SJSA1 (cell line): Measurements from ENCODE around the gene NOTCH4. TPM values are rescaled to one million over a fixed set of nuclear protein-coding genes. Genes with fewer than 3 reads are reported as not detected.
"Not testable (repeated sequence)": the region's sequence is repeated elsewhere in the genome, so short reads cannot be mapped to it uniquely, and the experiment has no call there.

Experiments used
- DNase-seq, 2 experiments: peaks; one replicate each; pipeline ENCODE4 v3.0.0-alpha.2; 2015 to 2020; ENCODE audit warnings: low spot score in 2 of 2, low read depth in 1 of 2
- H3K27ac ChIP-seq: fragments of 250-450 bp; sonication (Bioruptor Pico); 2 replicates; pipeline ENCODE4 v1.5.1; 2020; ENCODE audit warnings: mild to moderate bottlenecking, moderate library complexity
- H3K27me3 ChIP-seq: fragments of 250-450 bp; sonication (Bioruptor Pico); replicated peaks from 2 replicates; pipeline ENCODE4 v1.5.1; 2020; ENCODE audit warnings: mild to moderate bottlenecking, moderate library complexity
- H3K36me3 ChIP-seq: fragments of 250-450 bp; sonication (Bioruptor Pico); 2 replicates; pipeline ENCODE4 v1.5.1; 2020; ENCODE audit warnings: mild to moderate bottlenecking
- H3K4me1 ChIP-seq: fragments of 250-450 bp; sonication (Bioruptor Pico); replicated peaks from 2 replicates; pipeline ENCODE4 v1.6.1; 2021; ENCODE audit warnings: mild to moderate bottlenecking
- H3K4me3 ChIP-seq: fragments of 250-450 bp; sonication (Bioruptor Pico); 2 replicates; pipeline ENCODE4 v1.5.1; 2020; ENCODE audit warnings: mild to moderate bottlenecking
- H3K9me3 ChIP-seq: fragments of 250-450 bp; sonication (Bioruptor Pico); replicated peaks from 2 replicates; pipeline ENCODE4 v1.5.1; 2020; ENCODE audit warnings: mild to moderate bottlenecking
- total RNA-seq: library from RNA; depleted of rRNA; stranded (reverse); fragments of >200 nt; shearing (Covaris generic); gene quantifications from 2 replicates; pipeline ENCODE4 v1.2.3, GENCODE V29; 2014

Gene NOTCH4
- total RNA-seq, 1 experiment from 2014 or later, result 1.6 TPM

GRCh38 chr6:32194825-32195651 lies 28.8 kb downstream of the NOTCH4 start:
- H3K27ac ChIP-seq, result peak overlapping the region; percentile 70
- H3K9me3 ChIP-seq, result no peaks in the 10 kb centered on the region
- H3K27me3 ChIP-seq, result no peaks in the 10 kb centered on the region
- peak in 1 of 2 experiments; percentile 46 for DNase-seq
- no peaks in the 10 kb centered on the region for H3K36me3 ChIP-seq
- H3K4me1 ChIP-seq, result peaks cover 47% of the 10 kb centered on the region
- peak overlapping the region; percentile 30 for H3K4me3 ChIP-seq

DNA sequence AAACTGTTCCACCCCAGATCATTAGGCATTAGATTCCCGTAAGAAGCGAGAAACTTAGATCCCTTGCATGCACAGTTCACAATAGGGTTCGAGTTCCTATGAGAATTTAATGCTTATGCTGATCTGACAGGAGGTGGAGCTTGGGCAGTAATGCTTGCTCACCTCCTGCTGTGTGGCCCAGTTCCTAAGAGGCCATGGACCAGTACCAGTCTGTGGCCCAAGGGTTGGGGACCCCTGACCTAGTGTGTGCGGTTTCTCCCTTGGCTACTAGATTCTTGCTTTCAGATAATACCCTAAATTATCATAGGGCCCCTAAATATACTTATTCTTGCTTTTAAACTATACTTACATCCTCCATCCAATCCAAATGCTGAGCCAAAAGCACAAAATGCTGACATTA lies 29.5 kb downstream of the NOTCH4 start:
- Histone ChIP-seq H3K27ac (no peak overlapping the region), H3K4me3 (no peak overlapping the region), H3K9me3 (no peaks in the 10 kb centered on the region), H3K4me1 (peaks cover 48% of the 10 kb centered on the region), H3K36me3 (no peaks in the 10 kb centered on the region), H3K27me3 (no peaks in the 10 kb centered on the region)
- no peak for DNase-seq

DNA sequence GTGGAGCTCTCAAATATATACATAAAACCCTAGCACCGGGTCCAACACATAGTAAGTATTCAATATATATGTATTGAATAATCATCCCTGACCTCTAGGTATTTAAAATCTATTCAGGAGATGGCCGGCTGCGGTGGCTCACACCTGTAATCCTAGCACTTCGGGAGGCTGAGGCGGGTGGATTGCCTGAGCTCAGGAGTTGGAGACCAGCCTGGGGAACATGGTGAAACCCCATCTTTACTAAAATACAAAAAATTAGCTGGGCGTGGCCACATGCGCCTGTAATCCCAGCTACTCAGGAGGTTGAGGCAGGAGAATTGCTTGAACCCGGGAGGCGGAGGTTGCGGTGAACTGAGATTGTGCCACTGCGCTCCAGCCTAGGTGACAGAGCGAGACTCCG lies 30.8 kb downstream of the NOTCH4 start:
- not testable (repeated sequence) for H3K27me3 ChIP-seq, H3K9me3 ChIP-seq, DNase-seq, H3K36me3 ChIP-seq
- Histone ChIP-seq H3K27ac (peak overlapping the region; percentile 62), H3K4me3 (peak overlapping the region; percentile 9; the same call in 1 of the 2 replicates), H3K4me1 (peaks cover 61% of the 10 kb centered on the region)

GRCh38 chr6:32192608-32193039 lies 31.2 kb downstream of the NOTCH4 start, which contains the start of gene GPSM3:
GPSM3 (minus strand) TSS chr6:32192643; CDS start chr6:32192513, 130 bp downstream.
- Histone ChIP-seq H3K4me3 (peak within 1 kb of the TSS; percentile 9; the same call in 1 of the 2 replicates), H3K36me3 (peaks cover 13% of the 10 kb centered on the region), H3K27ac (peak within 1 kb of the TSS; percentile 62), H3K9me3 (no peaks in the 10 kb centered on the region), H3K27me3 (no peaks in the 10 kb centered on the region), H3K4me1 (peaks cover 65% of the 10 kb centered on the region)
- DNase-seq, result peak; percentile 68 to 75

DNA sequence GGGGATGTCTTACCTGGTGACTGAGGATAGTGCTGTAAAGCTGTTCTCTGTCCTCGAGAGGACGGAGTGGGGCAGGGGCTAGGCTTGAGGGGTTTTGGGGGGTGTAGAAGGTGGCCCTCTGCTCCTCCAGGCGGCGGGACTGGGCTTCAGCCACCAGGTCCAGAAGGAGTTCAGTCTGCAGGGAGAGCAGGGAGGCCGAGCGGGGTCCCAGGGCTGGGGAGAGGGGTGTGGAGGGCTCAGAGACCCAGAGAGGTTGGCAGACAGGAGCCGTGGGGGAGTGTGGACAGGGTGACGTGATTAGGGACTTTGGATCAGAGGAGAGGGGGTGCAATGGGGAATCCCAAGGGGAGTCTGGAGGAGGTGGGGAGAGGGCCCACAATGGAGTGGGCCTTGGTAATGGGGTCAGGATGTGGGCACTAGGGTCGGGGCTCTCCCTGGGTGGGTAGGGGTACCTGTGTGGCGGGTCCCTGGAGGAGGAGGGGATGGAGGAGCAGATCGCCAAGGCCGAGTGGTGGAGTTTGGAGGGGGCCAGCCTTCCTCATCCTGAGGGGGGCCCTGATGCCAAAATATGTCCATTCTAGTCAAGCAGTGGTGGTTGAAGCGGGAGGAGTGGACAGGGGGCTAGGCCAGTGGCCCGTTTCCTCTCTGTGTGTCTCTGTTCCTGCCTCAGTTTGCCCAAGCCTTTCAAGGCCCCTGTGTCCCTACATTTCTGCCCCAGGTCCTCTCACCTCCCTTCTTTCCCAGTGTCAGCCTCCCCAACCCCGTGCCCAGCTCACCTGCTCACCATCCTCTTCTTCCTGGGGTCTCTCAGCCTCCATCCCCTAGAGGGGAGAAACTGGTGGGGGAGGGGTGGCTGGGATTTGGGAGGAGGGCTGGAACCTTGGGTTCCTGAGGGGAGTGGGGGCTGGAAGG lies 31.9 kb downstream of the NOTCH4 start:
- H3K36me3 ChIP-seq, result peaks cover 19% of the 10 kb centered on the region
- no peaks in the 10 kb centered on the region for H3K27me3 ChIP-seq
- peak overlapping the region; percentile 62 for H3K27ac ChIP-seq
- peaks cover 60% of the 10 kb centered on the region for H3K4me1 ChIP-seq
- DNase-seq, result no peak
- H3K9me3 ChIP-seq, result no peaks in the 10 kb centered on the region
- no peak overlapping the region for H3K4me3 ChIP-seq

GRCh38 chr6:32190911-32191677 lies 32.8 kb downstream of the NOTCH4 start:
- peaks cover 52% of the 10 kb centered on the region for H3K4me1 ChIP-seq
- no peaks in the 10 kb centered on the region for H3K27me3 ChIP-seq
- no peak overlapping the region for H3K4me3 ChIP-seq
- no peak overlapping the region for H3K27ac ChIP-seq
- H3K36me3 ChIP-seq, result peaks cover 28% of the 10 kb centered on the region
- H3K9me3 ChIP-seq, result no peaks in the 10 kb centered on the region
- DNase-seq, result no peak

- peak; percentile 81 to 93 for DNase-seq
- H3K27ac ChIP-seq, result peak within 1 kb of the TSS; percentile 68
Observed at GRCh38 chr6:32190054-32190851, 33.6 kb downstream of the NOTCH4 start, which contains the start of gene PBX2. PBX2 (minus strand) TSS chr6:32190202; CDS start chr6:32189915, 287 bp downstream.

GRCh38 chr6:32189742-32190053 lies 34.2 kb downstream of the NOTCH4 start:
- Histone ChIP-seq H3K9me3 (no peaks in the 10 kb centered on the region), H3K27me3 (no peaks in the 10 kb centered on the region), H3K4me1 (peaks cover 44% of the 10 kb centered on the region), H3K4me3 (peak overlapping the region; percentile 50), H3K36me3 (peaks cover 28% of the 10 kb centered on the region), H3K27ac (peak overlapping the region; percentile 68)
- no peak for DNase-seq

More at GRCh38 chr6:32190054-32190851, 33.6 kb downstream of the NOTCH4 start, which contains the start of gene PBX2:
- no peaks in the 10 kb centered on the region for H3K27me3 ChIP-seq
- peaks cover 50% of the 10 kb centered on the region for H3K4me1 ChIP-seq
- no peaks in the 10 kb centered on the region for H3K9me3 ChIP-seq
- H3K4me3 ChIP-seq, result peak within 1 kb of the TSS; percentile 50
- H3K36me3 ChIP-seq, result peaks cover 28% of the 10 kb centered on the region

DNA sequence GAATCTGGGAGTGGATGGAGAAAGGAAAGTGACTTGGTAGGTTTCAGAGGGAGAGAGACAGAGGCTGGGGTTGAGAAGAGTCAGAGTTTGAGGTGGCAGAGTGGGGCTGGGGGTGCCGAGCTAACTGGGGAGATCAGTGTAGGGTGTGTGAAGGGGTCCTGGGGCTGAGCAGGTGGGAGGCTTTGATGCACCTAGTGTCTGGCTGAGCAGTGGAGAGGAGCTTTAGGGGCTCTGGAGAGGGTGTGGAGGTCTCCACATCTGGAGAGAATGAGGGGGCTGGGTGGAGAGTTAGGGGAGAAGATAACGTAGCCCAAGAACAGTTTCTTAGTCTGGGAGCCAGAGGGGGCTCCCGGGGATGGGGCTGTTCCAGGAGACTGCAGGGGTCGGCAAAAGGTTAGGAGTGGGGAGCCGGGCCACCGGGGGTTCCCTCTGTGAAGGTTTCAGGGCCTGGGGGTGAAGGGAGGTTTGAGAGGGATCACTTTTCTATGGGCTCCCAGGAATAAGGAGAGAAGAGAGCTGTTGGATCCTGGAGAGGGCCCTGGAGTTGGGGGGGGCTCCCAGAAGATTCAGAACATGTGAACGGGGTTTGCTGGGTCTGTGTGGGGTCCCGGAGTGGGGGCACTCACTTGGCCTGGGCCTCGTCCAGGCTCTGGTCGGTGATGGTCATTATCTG lies 34.7 kb downstream of the NOTCH4 start:
- no peak for DNase-seq
- H3K4me3 ChIP-seq, result peak overlapping the region; percentile 50
- H3K4me1 ChIP-seq, result peaks cover 41% of the 10 kb centered on the region
- peaks cover 30% of the 10 kb centered on the region for H3K36me3 ChIP-seq
- no peaks in the 10 kb centered on the region for H3K9me3 ChIP-seq
- peak overlapping the region; percentile 68 for H3K27ac ChIP-seq
- no peaks in the 10 kb centered on the region for H3K27me3 ChIP-seq

DNA sequence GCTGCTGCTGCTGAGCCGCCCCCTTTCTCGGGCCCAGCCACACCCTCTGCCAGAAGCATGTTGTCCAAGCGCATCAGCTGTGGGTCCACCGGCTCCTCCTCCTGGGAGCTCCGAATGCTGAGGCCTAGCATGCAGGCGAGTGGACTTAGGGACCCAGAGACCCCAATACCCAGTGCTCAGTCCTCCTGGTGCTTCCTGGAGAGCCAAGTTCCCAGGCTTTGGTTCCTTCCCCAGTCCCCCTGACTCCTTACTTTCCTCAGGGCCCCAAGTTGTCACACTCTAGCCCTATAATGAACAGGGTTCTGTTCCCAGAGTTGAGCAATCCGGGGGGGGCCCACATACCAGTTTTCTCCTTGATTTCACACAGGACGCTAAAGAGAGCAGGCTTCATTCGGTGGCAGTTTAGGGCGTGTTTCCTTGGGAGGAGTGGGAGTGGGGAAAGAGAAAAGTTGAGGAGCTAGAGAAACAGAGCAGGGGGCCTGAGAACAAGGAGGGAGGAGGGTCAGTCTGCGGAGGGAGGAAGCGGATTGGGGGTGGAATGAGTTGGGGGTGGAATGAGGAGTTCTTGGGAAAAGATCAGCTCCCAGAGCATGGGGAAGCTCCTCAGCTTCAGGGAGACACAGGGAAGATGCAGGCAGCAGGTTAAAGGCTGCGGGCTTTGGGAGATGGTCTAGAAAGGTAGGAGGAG lies 35.3 kb downstream of the NOTCH4 start:
- H3K27ac ChIP-seq, result peak overlapping the region; percentile 68
- H3K9me3 ChIP-seq, result no peaks in the 10 kb centered on the region
- peak overlapping the region; percentile 50 for H3K4me3 ChIP-seq
- H3K36me3 ChIP-seq, result peaks cover 37% of the 10 kb centered on the region
- no peak for DNase-seq
- H3K27me3 ChIP-seq, result no peaks in the 10 kb centered on the region
- H3K4me1 ChIP-seq, result peaks cover 41% of the 10 kb centered on the region

DNA sequence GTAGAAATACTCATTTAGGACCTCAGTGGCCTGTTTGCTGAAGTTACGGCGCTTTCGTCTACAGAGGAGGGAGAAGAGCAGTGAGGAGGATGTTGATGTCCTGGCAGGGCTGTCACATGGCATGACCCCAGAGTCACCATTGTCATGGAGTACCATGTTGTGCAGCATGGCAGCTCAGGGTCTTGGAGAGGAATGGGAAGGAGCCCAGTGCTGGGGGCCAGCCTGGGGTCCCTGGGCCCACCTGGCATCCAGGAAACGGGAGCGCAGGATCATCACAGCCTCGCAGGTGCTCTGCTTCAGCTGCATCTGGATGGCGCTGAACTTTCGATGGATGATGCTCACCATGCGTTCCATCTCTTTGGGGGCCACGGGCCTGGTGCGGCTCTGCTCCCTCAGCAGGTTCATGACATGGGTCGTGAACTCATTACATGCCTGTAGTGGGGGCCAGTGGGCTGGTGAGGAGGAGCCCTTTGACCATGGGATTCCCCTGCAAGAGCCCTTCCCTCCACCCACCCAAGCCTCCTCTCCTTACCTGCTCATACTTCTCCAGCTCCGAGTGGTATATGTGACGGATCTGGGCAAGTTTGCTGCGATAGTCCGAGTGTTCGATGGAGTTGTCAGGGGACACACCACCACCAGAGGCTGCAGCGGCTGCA lies 36.0 kb downstream of the NOTCH4 start:
- H3K4me1 ChIP-seq, result peaks cover 38% of the 10 kb centered on the region
- not testable (repeated sequence) for DNase-seq, H3K27ac ChIP-seq, H3K27me3 ChIP-seq, H3K9me3 ChIP-seq, H3K4me3 ChIP-seq
- peaks cover 43% of the 10 kb centered on the region for H3K36me3 ChIP-seq
